ENCODE data around the gene TMC6. TPM values are rescaled to one million over a fixed set of nuclear protein-coding genes. Genes with fewer than 3 reads are reported as not detected.

Gene TMC6
- total and polyA plus RNA-seq, 4 donors, result 75.7 to 166 (median 98.9) TPM

DNA sequence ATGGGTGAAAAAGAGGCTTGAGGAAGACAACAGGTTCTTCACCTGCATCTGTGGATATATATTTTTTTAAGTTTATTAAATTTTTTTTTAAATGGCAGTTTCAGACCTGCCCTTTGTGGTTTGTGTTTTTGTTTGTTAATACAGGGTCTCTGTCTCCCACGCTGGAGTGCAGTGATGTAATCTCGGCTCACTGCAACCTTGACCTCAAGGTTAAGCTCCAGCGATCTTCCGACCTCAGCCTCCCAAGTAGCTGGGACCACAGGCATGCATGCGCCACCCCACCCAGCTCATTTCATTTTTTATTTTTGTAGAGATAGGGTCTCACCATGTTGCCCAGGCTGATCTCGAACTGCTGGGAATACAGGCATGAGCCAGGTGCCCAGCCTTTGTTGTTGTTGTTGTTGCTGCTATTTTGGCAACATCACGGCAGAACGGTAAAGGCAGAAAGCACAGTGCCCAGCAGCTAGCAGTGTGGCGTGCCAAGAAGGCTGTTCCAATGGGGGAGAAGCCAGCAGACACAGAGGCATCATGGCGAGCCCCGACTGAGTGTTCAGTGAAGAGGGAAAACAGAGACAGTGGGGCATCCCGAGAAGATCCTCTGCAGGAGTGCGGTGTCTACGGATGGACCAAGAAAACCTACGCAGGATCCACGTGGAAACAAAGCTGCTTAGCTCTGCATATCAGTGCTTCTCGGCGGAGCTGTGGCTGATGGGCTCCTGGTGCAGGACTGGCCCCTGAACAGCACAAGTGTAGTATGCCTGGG, 19.6 kb downstream of the TMC6 start:
- TF ChIP-seq, protein P1, sequence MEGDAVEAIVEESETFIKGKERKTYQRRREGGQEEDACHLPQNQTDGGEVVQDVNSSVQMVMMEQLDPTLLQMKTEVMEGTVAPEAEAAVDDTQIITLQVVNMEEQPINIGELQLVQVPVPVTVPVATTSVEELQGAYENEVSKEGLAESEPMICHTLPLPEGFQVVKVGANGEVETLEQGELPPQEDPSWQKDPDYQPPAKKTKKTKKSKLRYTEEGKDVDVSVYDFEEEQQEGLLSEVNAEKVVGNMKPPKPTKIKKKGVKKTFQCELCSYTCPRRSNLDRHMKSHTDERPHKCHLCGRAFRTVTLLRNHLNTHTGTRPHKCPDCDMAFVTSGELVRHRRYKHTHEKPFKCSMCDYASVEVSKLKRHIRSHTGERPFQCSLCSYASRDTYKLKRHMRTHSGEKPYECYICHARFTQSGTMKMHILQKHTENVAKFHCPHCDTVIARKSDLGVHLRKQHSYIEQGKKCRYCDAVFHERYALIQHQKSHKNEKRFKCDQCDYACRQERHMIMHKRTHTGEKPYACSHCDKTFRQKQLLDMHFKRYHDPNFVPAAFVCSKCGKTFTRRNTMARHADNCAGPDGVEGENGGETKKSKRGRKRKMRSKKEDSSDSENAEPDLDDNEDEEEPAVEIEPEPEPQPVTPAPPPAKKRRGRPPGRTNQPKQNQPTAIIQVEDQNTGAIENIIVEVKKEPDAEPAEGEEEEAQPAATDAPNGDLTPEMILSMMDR (IDR thresholded peaks at IDR 0.05; ENCODE audit: control extremely low read depth, extremely low read depth), result no peak
- no peak for ATAC-seq (ENCODE audit: insufficient read depth, low FRiP score)
- Histone ChIP-seq H3K4me1 (ENCODE audit: control insufficient read depth in 5 of 5, insufficient read depth in 5 of 5, low read length in 5 of 5) (peaks cover 0 to 7% (median 0%) of the 10 kb centered on the region in 5 donors), H3K36me3 (ENCODE audit: control insufficient read depth in 4 of 4, insufficient read depth in 4 of 4, low read length in 4 of 4) (peaks cover 2 to 50% (median 5%) of the 10 kb centered on the region in 4 donors), H3K4me3 (no peak overlapping the region), H3K9me3 (ENCODE audit: control insufficient read depth in 4 of 4, insufficient read depth in 3 of 4, low read length in 3 of 4) (peaks cover 0 to 2% (median 0%) of the 10 kb centered on the region in 4 donors), H3K27me3 (ENCODE audit: control insufficient read depth in 3 of 3, insufficient read depth in 3 of 3, low read length in 2 of 3) (no peaks in the 10 kb centered on the region), H3K9ac (ENCODE audit: insufficient read depth in 1 of 2, low read length in 2 of 2) (no peak overlapping the region), H3K27ac (ENCODE audit: low read depth in 1 of 2, low read length in 1 of 2) (no peak overlapping the region)
- 85 to 88% methylated on average over 18 of the region's 18 CpGs for WGBS, 2 donors
- no peak for DNase-seq

DNA sequence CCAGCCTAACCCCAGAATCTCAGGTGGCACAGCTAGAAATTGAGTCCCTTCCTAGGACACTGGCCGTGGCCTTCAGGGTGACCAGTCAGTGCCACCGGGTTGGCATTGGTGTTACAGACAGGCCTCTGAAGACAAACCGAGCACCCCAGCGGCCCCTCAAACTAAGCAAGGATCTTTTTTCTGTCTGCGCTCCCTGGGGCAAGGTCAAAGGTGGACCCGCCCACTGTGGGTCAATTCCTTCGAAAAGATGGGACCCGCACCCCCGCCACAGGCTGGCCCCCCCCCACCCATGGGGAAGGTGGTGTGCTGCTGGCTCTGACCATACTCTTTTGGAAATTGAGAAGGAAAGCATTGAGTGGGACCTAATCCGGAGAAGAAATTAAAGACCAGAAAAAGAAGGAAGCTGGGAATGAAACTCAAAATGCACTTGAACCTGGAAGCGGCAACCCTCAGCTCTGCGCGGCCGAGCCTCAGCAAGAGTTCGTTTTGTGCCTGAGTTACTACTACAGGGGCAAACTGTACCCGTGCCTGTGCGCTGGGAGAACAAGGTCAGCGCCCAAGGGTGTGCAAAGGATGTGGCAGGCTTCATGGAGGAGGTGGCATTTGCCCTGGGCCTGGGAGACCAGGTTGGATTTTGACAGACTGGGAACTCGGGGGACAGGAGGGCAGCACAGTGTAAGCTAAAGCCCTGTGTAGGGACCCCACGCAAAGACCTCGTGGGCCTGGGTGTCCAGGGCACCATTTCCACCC, 20.4 kb downstream of the TMC6 start:
- Histone ChIP-seq H3K4me3 (no peak overlapping the region), H3K9ac (ENCODE audit: insufficient read depth in 1 of 2, low read length in 2 of 2) (no peak overlapping the region), H3K36me3 (ENCODE audit: control insufficient read depth in 4 of 4, insufficient read depth in 4 of 4, low read length in 4 of 4) (peaks cover 8 to 53% (median 12%) of the 10 kb centered on the region in 4 donors), H3K27me3 (ENCODE audit: control insufficient read depth in 3 of 3, insufficient read depth in 3 of 3, low read length in 2 of 3) (no peaks in the 10 kb centered on the region), H3K4me1 (ENCODE audit: control insufficient read depth in 5 of 5, insufficient read depth in 5 of 5, low read length in 5 of 5) (peaks cover 0 to 7% (median 0%) of the 10 kb centered on the region in 5 donors), H3K27ac (ENCODE audit: low read depth in 1 of 2, low read length in 1 of 2) (no peak overlapping the region), H3K9me3 (ENCODE audit: control insufficient read depth in 4 of 4, insufficient read depth in 3 of 4, low read length in 3 of 4) (peaks cover 0 to 2% (median 0%) of the 10 kb centered on the region in 4 donors)
- ATAC-seq (ENCODE audit: insufficient read depth, low FRiP score), result no peak
- WGBS, 2 donors, result 95% methylated on average over 21 of the region's 21 CpGs
- TF ChIP-seq, protein P1 (IDR thresholded peaks at IDR 0.05; ENCODE audit: control extremely low read depth, extremely low read depth), result no peak
- DNase-seq, result no peak

DNA sequence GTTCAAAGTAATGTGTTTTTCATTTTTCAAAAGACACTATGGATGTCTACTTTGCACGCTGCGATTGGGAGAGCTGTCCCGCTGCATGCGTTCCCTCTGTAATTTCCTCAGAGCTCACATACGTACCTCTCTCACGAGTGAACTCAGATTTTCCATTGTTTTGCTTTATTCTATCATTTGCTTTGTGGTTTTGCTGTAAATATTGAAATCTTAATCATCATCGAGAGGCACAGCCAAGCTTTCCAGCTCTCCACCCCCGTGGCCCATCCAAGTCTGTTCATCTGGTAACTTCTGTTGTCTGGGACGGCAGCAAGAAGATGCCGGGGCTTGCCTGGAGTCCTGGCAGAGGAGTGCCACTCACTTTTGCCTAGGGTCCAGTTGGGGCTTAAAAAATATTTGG, 21.1 kb downstream of the TMC6 start:
- no peaks in the 10 kb centered on the region for H3K27me3 ChIP-seq (ENCODE audit: control insufficient read depth in 3 of 3, insufficient read depth in 3 of 3, low read length in 2 of 3)
- ATAC-seq (ENCODE audit: insufficient read depth, low FRiP score) (no peak), DNase-seq (no peak)
- no peak overlapping the region for H3K9ac ChIP-seq (ENCODE audit: insufficient read depth in 1 of 2, low read length in 2 of 2)
- WGBS, 2 donors, result 83 to 84% methylated on average over 10 of the region's 10 CpGs
- peaks cover 0 to 7% (median 0%) of the 10 kb centered on the region in 5 donors for H3K4me1 ChIP-seq (ENCODE audit: control insufficient read depth in 5 of 5, insufficient read depth in 5 of 5, low read length in 5 of 5)
- peaks cover 0 to 2% (median 0%) of the 10 kb centered on the region in 4 donors for H3K9me3 ChIP-seq (ENCODE audit: control insufficient read depth in 4 of 4, insufficient read depth in 3 of 4, low read length in 3 of 4)
- H3K27ac ChIP-seq (ENCODE audit: low read depth in 1 of 2, low read length in 1 of 2), result no peak overlapping the region
- H3K36me3 ChIP-seq (ENCODE audit: control insufficient read depth in 4 of 4, insufficient read depth in 4 of 4, low read length in 4 of 4), result peaks cover 11 to 52% (median 15%) of the 10 kb centered on the region in 4 donors
- TF ChIP-seq, protein P1 (IDR thresholded peaks at IDR 0.05; ENCODE audit: control extremely low read depth, extremely low read depth), result no peak
- H3K4me3 ChIP-seq, result no peak overlapping the region
